ENCODE results near the gene NLRC4.
"Not testable (repeated sequence)": the region's sequence is repeated elsewhere in the genome, so short reads cannot be mapped to it uniquely, and the experiment has no call there.

Gene NLRC4, protein sequence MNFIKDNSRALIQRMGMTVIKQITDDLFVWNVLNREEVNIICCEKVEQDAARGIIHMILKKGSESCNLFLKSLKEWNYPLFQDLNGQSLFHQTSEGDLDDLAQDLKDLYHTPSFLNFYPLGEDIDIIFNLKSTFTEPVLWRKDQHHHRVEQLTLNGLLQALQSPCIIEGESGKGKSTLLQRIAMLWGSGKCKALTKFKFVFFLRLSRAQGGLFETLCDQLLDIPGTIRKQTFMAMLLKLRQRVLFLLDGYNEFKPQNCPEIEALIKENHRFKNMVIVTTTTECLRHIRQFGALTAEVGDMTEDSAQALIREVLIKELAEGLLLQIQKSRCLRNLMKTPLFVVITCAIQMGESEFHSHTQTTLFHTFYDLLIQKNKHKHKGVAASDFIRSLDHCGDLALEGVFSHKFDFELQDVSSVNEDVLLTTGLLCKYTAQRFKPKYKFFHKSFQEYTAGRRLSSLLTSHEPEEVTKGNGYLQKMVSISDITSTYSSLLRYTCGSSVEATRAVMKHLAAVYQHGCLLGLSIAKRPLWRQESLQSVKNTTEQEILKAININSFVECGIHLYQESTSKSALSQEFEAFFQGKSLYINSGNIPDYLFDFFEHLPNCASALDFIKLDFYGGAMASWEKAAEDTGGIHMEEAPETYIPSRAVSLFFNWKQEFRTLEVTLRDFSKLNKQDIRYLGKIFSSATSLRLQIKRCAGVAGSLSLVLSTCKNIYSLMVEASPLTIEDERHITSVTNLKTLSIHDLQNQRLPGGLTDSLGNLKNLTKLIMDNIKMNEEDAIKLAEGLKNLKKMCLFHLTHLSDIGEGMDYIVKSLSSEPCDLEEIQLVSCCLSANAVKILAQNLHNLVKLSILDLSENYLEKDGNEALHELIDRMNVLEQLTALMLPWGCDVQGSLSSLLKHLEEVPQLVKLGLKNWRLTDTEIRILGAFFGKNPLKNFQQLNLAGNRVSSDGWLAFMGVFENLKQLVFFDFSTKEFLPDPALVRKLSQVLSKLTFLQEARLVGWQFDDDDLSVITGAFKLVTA

DNA sequence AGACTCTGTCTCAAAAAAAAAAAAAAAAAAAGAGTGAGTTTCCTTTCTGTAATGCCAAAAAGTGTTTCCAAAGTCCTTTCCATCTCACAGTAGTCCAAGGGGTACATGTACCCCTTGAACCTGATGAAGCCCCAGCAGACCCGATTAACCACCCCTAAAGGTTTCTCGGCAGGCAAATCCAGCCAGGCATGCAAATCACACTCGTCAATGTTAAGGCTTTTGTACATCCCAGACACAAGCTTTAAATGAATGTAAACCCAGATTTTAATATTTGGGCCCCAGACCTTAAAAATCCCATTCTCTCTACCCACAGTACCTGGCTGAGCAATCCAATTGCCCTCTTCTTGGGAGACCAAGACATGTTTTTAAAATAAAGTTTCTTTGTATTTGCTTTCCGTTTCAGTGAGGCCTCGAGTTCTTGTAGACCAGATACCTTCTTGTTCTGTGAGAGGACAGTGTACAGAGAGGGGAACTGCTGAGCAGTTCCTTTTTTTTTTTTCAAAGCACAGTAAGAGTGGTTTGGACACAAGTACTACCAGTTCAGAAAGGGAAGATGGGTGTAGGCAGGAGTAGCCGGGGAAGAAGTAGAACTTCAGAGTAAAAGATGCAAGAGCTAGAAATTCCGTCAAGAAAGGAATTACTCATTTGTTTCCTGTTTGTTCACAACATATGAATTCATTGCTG is at the start of gene NLRC4:
TSS of gene NLRC4 (minus strand) at position 465 of the 684 bp plus-strand sequence. CDS start 8,111 bp downstream, outside the sequence.
- DNase-seq (ENCODE audit: low read depth), result no peak

DNA sequence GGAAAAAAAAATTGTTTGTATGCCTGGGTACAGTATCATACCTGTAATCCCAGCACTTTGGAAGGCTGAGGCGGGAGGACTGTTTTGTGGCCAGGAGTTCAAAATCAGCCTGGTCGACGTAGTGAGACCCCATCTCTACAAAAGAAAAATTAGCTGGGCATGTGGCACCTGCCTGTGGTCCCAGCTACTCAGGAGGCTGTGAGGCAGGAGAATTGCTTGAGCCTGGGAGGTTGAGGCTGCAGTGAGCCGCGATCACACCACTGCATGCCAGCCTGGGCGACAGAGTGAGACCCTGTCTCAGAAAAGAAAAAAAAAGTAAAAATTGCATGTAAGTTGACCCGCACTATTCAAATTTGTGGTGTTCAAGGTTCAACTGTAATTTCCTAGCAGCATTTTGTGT is 45.9 kb upstream of the NLRC4 start:
- no peak for DNase-seq (ENCODE audit: low read depth)

DNA sequence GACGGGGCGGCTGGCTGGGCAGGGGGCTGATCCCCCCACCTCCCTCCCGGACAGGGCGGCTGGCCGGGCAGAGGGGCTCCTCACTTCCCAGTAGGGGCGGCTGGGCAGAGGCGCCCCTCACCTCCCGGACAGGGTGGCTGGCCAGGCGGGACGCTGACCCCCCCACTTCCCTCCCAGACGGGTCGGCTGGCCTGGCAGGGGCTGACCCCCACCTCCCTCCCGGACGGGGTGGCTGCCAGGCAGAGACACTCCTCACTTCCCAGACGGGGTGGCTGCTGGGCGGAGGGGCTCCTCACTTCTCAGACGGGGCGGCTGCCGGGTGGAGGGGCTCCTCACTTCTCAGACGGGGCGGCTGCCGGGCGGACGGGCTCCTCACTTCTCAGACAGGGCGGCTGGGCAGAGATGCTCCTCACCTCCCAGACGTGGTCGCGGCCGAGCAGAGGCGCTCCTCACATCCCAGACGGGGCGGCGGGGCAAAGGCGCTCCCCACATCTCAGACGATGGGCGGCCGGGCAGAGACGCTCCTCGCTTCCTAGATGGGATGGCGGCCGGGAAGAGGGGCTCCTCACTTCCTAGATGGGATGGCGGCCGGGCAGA is 29.4 kb upstream of the NLRC4 start:
- not testable (repeated sequence) for DNase-seq (ENCODE audit: low read depth)

DNA sequence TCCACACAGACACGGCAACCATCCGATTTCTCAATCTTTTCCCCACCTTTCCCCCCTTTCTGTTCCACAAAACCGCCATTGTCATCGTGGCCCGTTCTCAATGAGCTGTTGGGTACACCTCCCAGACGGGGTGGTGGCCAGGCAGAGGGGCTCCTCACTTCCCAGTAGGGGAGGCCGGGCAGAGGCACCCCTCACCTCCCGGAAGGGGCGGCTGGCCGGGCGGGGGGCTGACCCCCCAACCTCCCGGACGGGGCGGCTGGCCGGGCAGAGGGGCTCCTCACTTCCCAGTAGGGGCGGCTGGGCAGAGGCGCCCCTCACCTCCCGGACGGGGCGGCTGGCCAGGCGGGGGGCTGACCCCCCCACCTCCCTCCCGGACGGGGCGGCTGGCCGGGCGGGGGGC is 28.8 kb upstream of the NLRC4 start:
- not testable (repeated sequence) for DNase-seq (ENCODE audit: low read depth)

DNA sequence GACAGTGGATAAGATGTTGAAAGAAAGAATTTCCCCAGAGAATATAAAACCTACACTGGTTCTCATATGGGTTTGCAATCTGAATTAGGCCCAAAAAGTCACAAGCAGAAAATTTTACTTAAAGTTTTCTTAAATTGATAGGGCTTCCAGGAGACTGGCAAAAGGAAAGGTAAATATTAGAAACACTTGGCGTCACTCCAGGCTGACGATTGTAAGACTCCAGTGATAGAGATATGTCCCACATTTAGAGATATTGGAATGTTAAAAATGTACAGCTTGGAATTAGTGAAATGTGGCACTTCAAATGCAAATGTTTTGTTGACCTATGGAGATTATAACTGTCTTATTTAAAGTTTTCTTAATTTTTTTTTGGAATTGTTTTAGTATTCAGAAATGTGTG is 27.1 kb upstream of the NLRC4 start:
- no peak for DNase-seq (ENCODE audit: low read depth)

DNA sequence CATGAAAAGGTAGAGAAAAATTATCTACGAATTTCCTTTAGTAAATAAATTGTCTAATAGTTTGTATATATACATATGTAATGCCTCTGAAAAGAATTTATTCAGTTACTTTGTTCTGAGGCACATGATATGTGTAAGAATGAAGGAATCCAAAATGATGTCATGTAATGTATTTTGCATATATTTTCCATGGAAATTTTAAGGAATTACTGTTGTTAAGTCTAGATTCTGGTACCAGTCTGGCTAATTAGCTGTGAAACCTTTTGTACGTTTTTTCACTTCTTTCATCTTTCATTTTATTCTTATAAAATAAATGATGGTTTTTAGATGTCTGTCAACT is 25.3 kb upstream of the NLRC4 start:
- DNase-seq (ENCODE audit: low read depth), result no peak

DNA sequence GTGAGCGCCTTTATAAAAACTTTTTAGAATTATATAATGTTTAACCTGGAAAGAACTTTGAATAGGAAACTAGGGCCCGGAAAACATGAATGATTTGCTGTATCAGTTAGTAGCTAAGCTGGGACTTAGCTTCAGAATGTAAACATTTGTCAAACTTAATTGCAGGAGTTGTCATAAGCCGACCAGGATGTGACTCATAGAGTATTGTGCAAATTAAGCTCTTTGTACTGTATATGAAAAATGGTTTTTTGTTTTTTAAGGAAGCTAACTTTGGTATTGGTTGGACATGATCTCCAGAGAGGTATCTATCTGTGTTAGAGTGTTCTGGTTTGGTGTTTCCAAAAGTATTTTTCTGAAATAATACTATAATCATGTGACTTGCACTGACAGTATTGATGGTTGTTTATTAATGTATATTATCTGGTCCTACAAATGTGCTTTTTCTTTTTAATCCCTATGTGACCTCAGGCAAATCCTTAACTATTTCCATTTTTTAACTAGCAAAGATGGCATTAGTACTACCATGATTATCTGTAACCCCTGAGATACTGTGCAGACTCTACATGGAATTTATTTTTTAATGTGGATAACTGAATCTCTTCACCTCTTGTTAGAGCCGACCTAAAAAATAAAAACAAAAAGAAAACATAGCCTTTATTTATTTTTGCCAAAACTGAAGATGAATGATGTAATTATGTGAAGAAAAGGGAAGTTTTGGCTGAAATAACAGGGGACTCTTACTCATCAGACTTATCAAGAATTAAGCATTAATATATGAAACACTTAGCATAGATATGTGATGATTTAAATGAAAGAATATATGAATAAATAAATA is 24.7 kb upstream of the NLRC4 start:
- DNase-seq (ENCODE audit: low read depth), result peak; percentile 75

DNA sequence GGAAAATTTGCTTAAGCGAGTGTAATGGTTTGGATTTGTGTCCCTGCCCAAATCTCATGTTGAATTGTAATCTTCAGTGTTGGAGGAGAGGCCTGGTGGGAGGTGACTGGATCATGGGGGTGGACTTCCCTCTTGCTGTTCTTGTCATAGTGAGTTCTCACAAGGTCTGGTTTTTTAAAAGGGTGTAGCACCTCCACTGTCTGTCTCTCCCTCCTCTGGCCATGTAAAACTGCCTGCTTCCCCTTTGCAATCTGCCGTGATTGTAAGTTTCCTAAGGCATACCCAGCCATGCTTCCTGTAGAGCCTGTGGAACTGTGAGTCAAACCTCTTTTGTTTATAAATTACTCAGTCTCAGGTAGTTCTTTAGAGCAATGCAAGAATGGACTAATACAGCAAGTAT is 19.6 kb upstream of the NLRC4 start:
- DNase-seq (ENCODE audit: low read depth), result peak; percentile 9

DNA sequence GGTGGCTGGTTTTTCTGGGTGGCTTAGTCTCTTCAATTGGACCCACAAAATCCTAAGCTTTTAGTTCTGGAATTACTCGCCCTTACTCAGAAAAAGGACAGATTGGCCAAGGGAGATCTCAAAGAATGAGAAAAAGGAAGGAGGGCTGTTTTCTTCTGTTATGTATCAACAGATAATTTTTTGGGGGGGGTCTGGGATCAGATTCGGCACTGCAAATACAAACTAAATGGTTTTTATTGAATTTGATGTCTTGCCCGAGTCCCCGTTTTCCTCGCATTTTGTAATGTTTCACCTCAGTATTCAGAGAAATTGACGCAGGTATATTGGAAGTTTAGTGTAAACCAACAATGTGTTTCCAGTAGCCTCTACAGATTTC is 13.8 kb upstream of the NLRC4 start:
- DNase-seq (ENCODE audit: low read depth), result no peak

DNA sequence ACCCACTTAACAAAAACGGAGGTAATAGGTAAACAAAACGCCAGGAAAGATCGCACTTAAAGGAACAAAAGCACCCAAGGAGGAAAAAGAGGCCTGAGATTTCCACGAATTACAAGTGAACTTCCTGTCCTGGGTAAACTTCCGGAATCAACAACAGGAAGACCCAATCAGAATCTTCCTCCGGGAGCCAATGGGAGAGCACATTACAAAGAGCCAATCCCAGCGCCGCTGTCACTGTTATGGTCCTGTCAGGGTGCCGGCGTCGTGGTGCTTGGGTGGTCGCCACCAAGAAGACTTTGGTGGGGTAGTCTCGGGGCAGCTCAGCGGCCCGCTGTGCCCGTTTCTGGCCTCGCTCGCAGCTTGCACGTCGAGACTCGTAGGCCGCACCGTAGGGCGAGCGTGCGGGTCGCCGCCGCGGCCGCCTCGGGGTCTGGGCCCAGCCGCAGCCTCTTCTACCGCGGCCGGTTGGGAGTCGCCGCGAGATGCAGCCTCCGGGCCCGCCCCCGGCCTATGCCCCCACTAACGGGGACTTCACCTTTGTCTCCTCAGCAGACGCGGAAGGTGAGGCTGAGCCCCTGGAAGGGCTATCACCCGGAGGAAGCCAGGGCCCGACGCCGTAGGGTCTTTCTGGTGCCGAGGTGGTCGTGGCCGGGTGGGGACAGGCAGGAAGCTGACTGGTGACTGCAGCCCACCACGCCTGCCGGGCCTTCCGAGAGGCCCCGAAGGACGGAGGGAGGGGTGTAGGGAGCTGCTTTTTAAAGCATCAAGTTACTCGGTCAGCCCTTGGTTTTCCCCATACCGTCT is 13.2 kb upstream of the NLRC4 start, which contains the start of gene YIPF4:
TSS of gene YIPF4 (plus strand) at position 231 of the 804 bp plus-strand sequence. CDS start at position 483, 252 bp downstream.
- DNase-seq (ENCODE audit: low read depth), result peak; percentile 94

DNA sequence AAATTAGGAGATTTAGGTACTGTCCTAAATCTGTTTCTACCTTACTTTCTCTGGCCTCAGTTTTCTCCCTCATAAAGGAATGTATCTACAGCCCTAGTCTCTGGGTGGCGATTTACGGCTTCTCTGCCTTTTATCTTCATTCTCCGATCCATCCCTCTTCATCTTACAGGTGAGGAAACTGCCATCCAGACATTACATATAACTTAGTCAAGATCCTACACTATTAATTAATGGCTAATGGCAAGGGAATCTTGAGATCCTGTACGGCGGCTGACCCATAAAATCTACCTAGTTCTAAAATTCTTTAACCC is 12.6 kb upstream of the NLRC4 start:
- no peak for DNase-seq (ENCODE audit: low read depth)

DNA sequence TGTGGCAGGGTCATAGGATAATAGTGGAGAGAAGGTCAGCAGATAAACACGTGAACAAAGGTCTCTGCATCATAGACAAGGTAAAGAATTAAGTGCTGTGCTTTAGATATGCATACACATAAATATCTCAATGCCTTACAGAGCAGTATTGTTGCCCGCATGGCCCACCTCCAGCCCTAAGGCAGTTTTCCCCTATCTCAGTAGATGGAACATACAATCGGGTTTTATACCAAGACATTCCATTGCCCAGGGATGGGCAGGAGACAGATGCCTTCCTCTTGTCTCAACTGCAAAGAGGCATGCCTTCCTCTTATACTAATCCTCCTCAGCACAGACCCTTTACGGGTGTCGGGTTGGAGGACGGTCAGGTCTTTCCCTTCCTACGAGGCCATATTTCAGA is 11.1 kb upstream of the NLRC4 start:
- DNase-seq (ENCODE audit: low read depth), result not testable (repeated sequence)

DNA sequence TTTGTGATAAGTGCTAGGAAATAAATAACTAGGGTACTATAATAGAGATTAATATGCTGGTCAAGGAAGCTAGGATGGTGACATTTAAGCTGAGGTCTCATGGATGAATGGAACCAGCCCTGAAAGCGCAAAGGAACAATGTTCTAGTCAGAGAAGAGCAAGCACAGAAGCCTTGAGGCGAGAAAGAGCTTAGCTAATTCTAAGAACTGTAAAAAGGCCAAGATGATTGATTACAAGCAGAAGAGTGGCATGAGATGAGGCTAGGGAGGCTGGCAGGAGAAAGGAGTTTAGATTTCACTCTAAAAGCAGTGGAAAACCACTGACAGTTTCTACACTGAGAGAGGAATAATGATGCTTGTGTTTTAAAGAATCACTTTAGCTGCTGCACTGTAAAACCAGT is 9.6 kb upstream of the NLRC4 start:
- no peak for DNase-seq (ENCODE audit: low read depth)

DNA sequence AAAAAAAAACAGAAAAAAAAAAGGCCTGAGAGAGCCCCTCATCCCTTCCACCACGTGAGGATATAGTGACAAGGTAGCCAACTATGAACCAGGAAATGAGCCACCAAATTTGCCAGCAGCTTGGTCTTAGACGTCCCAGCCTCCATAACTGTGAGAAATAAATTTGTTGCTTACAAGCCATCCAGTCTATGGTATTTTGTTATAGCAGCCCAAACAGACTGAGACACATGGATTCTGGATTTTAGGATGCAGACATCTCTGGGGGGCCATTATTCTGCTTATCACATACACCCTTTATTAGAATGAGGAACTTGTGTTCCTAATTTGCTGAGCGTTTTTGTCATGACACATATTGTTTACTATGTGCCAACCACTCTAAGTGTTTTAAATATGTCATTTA is 7.6 kb upstream of the NLRC4 start:
- DNase-seq (ENCODE audit: low read depth), result no peak

DNA sequence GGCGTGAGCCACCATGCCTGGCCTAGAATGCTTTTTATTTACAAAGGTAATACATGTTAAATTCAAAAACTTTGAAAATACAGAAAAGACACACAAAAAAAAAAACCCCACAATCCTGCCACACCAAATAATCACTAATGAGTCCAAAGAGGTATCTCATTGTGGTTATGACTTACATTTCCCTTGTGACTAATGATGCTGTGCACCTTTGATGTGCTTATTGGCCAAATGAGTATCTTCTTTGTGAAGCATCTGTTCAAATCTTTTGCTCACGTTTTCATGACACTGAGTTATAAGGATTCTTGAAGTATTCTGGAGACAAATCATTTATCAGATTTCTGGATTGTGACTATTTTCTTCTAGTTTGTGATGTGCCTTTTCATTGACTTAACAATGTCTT is 6.4 kb upstream of the NLRC4 start:
- no peak for DNase-seq (ENCODE audit: low read depth)

DNA sequence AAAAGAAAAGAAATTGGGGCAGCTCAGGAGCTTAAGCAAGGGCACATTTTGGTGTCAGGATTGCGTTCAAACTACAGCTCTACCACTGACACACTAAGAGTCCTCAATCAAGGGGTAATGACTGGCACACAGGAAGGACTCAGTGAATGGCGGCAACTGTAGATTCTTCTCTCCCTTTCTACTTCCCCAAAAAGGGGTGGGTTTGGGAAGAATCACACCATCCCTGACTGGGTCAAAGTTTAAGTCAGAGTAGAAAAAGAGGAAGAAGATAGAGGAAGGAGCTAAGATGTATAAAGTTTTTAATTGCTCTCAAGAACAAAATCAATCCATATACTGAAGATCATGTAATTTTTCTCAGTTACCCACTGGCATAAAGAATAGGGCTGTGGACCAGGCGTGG is 2.6 kb downstream of the NLRC4 start:
- DNase-seq (ENCODE audit: low read depth), result no peak

DNA sequence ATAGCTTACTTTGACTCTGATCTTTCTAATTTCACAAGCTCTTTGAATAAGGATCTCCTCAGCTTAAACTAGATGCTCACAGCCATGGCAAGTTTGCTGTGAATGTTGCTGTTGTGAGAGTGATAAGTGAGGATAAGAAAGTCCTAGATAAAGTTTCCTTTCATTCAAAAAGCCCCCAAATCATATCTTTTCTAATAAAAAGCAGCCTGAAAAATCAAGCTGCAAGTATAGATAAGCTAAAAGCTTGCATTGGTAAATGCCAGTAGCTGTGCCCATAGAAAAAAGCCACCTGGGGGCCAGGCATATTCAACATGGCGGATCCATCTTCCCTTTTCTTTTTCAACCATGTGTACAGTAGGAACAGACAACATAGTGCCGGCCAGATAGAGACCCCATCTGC is 4.3 kb downstream of the NLRC4 start:
- DNase-seq (ENCODE audit: low read depth), result no peak

DNA sequence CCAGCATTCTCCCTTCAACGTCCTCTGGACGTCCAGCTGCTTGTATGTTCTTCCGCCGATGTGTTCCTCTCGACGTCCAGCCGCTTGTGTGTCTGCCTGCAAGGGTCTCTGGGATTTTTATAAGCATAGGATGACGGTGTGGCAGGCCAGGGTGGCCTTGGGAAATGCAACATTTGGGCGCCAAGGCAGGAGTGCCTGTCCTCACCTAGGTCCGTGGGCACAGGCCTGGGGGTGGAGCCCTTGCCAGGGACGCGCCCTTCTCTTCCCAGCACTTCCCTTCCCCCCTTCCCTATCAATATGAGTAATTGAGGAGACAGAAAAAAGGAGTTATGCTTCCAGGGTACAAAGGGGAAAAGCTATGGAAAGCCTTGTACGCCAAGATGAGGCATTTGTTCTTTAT is 6.4 kb downstream of the NLRC4 start:
- DNase-seq (ENCODE audit: low read depth), result no peak

DNA sequence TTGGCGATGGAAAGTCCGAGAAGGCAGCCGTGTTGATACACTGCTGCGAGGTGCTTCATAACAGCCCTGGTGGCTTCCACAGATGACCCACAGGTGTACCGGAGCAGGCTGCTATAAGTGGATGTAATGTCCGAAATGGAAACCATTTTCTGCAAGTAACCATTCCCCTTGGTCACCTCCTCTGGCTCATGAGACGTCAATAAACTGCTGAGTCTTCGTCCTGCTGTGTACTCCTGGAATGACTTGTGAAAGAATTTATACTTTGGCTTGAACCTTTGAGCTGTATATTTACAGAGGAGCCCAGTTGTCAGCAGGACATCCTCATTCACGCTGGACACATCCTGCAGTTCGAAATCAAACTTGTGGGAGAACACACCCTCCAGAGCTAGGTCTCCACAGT is 14.4 kb downstream of the NLRC4 start:
- no peak for DNase-seq (ENCODE audit: low read depth)

DNA sequence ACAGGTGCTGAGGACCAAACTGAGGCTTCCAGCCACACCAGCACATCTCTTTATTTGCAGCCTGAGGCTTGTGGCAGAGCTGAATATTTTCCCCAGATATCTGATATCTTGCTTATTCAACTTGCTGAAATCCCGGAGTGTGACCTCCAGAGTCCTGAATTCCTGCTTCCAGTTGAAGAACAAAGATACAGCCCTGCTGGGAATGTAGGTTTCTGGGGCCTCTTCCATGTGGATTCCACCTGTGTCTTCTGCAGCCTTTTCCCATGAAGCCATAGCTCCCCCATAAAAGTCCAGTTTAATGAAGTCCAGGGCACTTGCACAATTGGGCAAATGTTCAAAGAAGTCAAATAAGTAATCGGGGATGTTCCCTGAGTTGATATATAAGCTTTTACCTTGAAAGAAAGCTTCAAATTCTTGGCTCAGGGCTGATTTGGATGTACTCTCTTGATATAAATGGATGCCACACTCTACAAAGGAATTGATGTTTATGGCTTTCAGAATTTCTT is 14.9 kb downstream of the NLRC4 start:
- DNase-seq (ENCODE audit: low read depth), result peak; percentile 7
